ENCODE data around the gene OCA2.
"Not testable (repeated sequence)": the region's sequence is repeated elsewhere in the genome, so short reads cannot be mapped to it uniquely, and the experiment has no call there.

Gene OCA2

DNA sequence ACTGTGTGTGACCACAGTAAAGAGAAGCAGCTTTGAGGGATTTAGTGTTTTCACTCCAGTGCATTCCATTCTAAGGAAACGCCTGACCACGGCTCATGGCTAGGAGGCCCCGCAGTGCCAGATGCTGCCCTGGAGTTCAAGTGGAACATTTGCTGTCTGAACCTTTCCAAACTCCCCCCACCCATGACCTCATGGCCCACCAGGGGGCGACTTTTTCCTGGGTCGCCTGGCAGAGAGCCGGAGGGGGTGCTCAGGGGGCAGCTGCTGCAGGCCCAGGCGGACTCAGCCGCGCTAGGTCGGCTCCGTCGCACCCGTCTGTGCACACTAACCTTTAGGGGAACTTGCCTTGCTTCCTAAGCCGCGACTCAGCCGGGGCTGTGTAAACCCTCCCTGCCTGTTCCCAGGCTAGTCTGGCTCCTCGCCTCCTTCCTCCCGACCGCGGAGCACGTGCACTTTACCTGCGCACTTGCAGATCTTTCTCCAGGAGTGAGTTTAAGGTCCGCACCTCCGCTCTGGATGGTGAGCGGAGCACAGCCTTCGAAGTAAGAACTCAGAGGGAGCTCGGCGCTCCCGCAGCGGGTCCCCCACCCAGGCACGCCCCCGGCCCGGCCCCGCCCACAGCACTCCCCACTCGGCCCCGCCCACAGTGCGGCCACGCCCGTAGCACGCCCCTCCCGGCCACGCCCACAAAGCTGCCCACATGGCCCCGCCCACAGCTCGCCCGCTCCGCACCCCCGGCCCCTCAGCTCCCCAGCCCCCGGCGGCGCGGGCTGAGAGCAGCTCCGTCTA, at the start of gene OCA2:
TSS of gene OCA2 (minus strand) at position 550 of the 789 bp plus-strand sequence. CDS start 17,441 bp downstream, outside the sequence.
- no peak for TF ChIP-seq CTCF (conservative IDR thresholded peaks at IDR 0.05; ENCODE audit: low read depth)
- DNase-seq (ENCODE audit: low spot score): no peak
- no peak within 1 kb of the TSS for H3K27ac ChIP-seq
- ChIA-PET CTCF (no interaction called here), POLR2A (ENCODE audit: low non-redundant PET) (no interaction called here)

GRCh38 chr15:28147801-28148200, 48.7 kb upstream of the OCA2 start:
- no peak for TF ChIP-seq CTCF (conservative IDR thresholded peaks at IDR 0.05; ENCODE audit: low read depth)
- ChIA-PET POLR2A (ENCODE audit: low non-redundant PET) (no interaction called here), CTCF (interaction anchor here (0.5 kb wide), 1 partner anchor 1464 kb away, joined by 3 read pairs; no protein-coding TSS in a partner anchor)
- H3K27ac ChIP-seq: no peak overlapping the region
- no peak for DNase-seq (ENCODE audit: low spot score)

GRCh38 chr15:28145419-28145818, 46.3 kb upstream of the OCA2 start:
- DNase-seq (ENCODE audit: low spot score); POLR2A ChIA-PET (ENCODE audit: low non-redundant PET); CTCF ChIA-PET; H3K27ac ChIP-seq: not testable (repeated sequence)

DNA sequence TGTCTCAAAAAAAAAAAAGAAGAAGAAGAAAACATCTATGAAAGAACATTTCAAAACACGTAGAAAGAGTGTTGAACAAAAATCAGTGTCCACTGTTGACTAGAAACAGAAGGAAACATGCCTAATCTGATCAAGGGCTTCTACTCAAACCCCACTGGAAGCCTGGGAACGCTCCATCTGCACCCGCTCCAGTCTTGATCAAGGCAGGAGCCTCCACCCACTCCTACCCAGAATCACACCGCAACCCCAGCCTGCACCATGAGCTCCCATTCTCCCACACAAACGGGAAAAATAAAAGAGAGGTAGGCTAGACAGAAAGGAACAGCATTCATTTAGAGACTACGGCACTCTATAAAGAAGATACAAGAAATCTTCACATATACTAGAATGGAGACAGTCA, 40.9 kb upstream of the OCA2 start:
- H3K27ac ChIP-seq: no peak overlapping the region
- DNase-seq (ENCODE audit: low spot score): no peak
- POLR2A ChIA-PET (ENCODE audit: low non-redundant PET): no interaction called here
- CTCF ChIA-PET: no interaction called here
- TF ChIP-seq CTCF (conservative IDR thresholded peaks at IDR 0.05; ENCODE audit: low read depth): no peak

DNA sequence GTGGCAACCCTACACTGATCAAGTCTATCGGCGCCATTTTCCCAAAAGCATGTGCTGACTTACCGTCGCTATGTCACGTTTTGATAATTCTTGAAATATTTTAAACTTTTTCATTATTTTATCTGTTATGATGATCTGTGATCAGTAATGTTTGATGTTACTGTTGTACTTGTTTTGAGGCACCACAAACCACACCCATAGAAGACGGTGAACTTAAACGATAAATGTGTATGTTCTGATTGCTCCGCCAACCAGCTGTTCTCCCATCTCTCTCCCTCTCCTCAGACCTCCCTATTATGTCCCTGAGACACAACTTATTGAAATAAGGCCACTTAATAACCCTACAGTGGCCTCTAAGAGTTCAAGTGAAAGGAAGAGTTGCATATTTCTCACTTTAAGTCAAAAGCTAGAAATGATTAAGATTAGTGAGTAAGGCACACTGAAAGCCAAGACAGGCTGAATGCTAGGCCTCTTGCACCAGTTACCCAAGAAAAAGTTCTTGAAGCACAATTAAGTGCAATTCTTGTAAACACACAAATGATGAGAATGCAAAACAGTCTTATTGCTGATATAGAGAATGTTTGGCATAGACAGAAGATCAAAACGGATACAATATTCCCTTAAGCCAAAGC, 38.4 kb upstream of the OCA2 start:
- CTCF ChIA-PET; DNase-seq (ENCODE audit: low spot score); POLR2A ChIA-PET (ENCODE audit: low non-redundant PET); H3K27ac ChIP-seq: not testable (repeated sequence)

DNA sequence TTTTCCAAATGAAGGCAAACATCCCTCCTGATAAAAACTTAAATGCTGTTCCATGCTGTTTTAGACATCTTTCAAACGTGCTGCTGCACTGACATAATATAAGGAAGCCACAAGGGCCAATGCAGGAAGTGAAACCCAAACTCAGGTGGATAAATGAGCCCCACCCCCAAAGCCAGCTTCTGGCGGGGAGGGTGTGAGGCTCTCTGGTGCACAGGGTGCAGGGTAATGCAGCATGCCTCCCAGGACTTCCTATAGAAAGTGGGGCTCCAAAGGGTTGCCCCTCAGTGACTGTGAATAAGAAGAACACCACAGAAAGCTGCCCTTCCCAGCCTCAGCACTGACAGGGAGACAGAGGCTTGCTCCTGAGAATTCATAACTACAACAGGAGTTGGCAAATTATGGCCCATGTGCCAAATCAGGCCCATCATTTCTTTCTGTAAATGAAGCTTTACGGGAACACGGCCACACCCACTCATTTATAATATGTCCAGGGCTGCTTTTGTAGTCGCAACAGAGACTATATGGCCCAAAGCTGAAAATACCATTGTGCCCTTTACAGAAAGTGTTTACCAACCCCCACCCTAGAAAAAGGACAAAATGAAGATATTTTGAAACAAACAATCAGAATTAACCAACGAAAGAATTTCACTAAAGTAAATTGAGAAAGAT, 37.3 kb upstream of the OCA2 start:
- POLR2A ChIA-PET (ENCODE audit: low non-redundant PET): not testable (repeated sequence)

GRCh38 chr15:28133281-28133680, 34.2 kb upstream of the OCA2 start:
- DNase-seq (ENCODE audit: low spot score): no peak
- no peak for TF ChIP-seq CTCF (conservative IDR thresholded peaks at IDR 0.05; ENCODE audit: low read depth)
- ChIA-PET POLR2A (ENCODE audit: low non-redundant PET) (interaction anchor here (0.6 kb wide), 1 partner anchor 10 kb away, joined by 3 read pairs; no protein-coding TSS in a partner anchor), CTCF (no interaction called here)
- H3K27ac ChIP-seq: no peak overlapping the region

More for the DNA sequence above, 37.3 kb upstream of the OCA2 start:
- CTCF ChIA-PET; H3K27ac ChIP-seq; DNase-seq (ENCODE audit: low spot score): not testable (repeated sequence)

Data from RWPE1 (cell line).